ENCODE measurements around the gene TAB3. TPM values are rescaled to one million over a fixed set of nuclear protein-coding genes. Genes with fewer than 3 reads are reported as not detected.

TAB3 gene
- polyA plus RNA-seq, 3 donors, result 4.4 to 11.8 (median 5.4) TPM

- Histone ChIP-seq H3K27me3 (ENCODE audit: control insufficient read depth in 2 of 2, insufficient read depth in 2 of 2, low read length in 2 of 2) (no peaks in the 10 kb centered on the region), H4K20me1 (ENCODE audit: insufficient read depth, low read length) (no peaks in the 10 kb centered on the region), H3K9me3 (replicated peaks in 1 of 2; ENCODE audit: control insufficient read depth in 1 of 2, insufficient read depth in 1 of 2, low read length in 2 of 2) (no peaks in the 10 kb centered on the region), H3K4me3 (replicated peaks in 1 of 3; ENCODE audit: low read depth in 2 of 3, low read length in 3 of 3) (no peak overlapping the region), H3K4me1 (ENCODE audit: control insufficient read depth in 1 of 2, insufficient read depth in 2 of 2, low read length in 2 of 2) (no peaks in the 10 kb centered on the region), H3K4me2 (replicated peaks; ENCODE audit: extremely low read depth, low read length, poor library complexity, severe bottlenecking) (no peak overlapping the region), H3K27ac (ENCODE audit: low read depth in 1 of 2, low read length in 2 of 2) (no peak overlapping the region), H3K36me3 (replicated peaks in 1 of 2; ENCODE audit: control insufficient read depth in 1 of 2, insufficient read depth in 2 of 2, low read length in 2 of 2) (no peaks in the 10 kb centered on the region), H3K79me2 (ENCODE audit: insufficient read depth, low read length) (no peaks in the 10 kb centered on the region), H2AFZ (ENCODE audit: insufficient read depth, low read depth, low read length, poor library complexity, severe bottlenecking) (no peak overlapping the region), H3K9ac (ENCODE audit: insufficient read depth, low read length, poor library complexity, severe bottlenecking) (no peak overlapping the region)
- no peak overlapping the region for H3K4me3 Mint-ChIP-seq
- no peak overlapping the region for H3K27ac Mint-ChIP-seq
- intact Hi-C loops (cut with micrococcal nuclease), result no loop called here
- DNase-seq, result no peak
- H3K36me3 Mint-ChIP-seq, result no peaks in the 10 kb centered on the region
- no peaks in the 10 kb centered on the region for H3K4me1 Mint-ChIP-seq
- H3K27me3 Mint-ChIP-seq (ENCODE audit: low read depth in 3 of 3), result no peaks in the 10 kb centered on the region
- no peaks in the 10 kb centered on the region for H3K9me3 Mint-ChIP-seq
- TF ChIP-seq CTCF (IDR thresholded peaks at IDR 0.05), result no peak
Observed at GRCh38 chrX:30900227-30900626, 11.2 kb upstream of the TAB3 start.

- Histone ChIP-seq H4K20me1 (ENCODE audit: insufficient read depth, low read length) (no peaks in the 10 kb centered on the region), H3K9ac (ENCODE audit: insufficient read depth, low read length, poor library complexity, severe bottlenecking) (no peak overlapping the region), H3K27ac (ENCODE audit: low read depth in 1 of 2, low read length in 2 of 2) (no peak overlapping the region), H2AFZ (ENCODE audit: insufficient read depth, low read depth, low read length, poor library complexity, severe bottlenecking) (no peak overlapping the region), H3K27me3 (ENCODE audit: control insufficient read depth in 2 of 2, insufficient read depth in 2 of 2, low read length in 2 of 2) (no peaks in the 10 kb centered on the region), H3K4me3 (replicated peaks in 1 of 3; ENCODE audit: low read depth in 2 of 3, low read length in 3 of 3) (no peak overlapping the region), H3K9me3 (replicated peaks in 1 of 2; ENCODE audit: control insufficient read depth in 1 of 2, insufficient read depth in 1 of 2, low read length in 2 of 2) (no peaks in the 10 kb centered on the region), H3K79me2 (ENCODE audit: insufficient read depth, low read length) (no peaks in the 10 kb centered on the region), H3K4me2 (replicated peaks; ENCODE audit: extremely low read depth, low read length, poor library complexity, severe bottlenecking) (no peak overlapping the region), H3K36me3 (replicated peaks in 1 of 2; ENCODE audit: control insufficient read depth in 1 of 2, insufficient read depth in 2 of 2, low read length in 2 of 2) (no peaks in the 10 kb centered on the region), H3K4me1 (ENCODE audit: control insufficient read depth in 1 of 2, insufficient read depth in 2 of 2, low read length in 2 of 2) (no peaks in the 10 kb centered on the region)
- Mint-ChIP-seq H3K4me3 (no peak overlapping the region), H3K36me3 (no peaks in the 10 kb centered on the region), H3K27me3 (ENCODE audit: low read depth in 3 of 3) (no peaks in the 10 kb centered on the region), H3K27ac (no peak overlapping the region), H3K9me3 (peaks cover 0 to 4% (median 0%) of the 10 kb centered on the region in 7 donors), H3K4me1 (no peaks in the 10 kb centered on the region)
- WGBS (ENCODE audit: insufficient coverage), result no CpG with 5 or more reads among the region's 5 CpGs
- no peak for TF ChIP-seq CTCF (IDR thresholded peaks at IDR 0.05)
- intact Hi-C loops (cut with micrococcal nuclease), result no loop called here
- DNase-seq, result no peak
Observed at GRCh38 chrX:30898886-30899285, 9.8 kb upstream of the TAB3 start.
